DND-41 (cell line): Measurements from ENCODE around the gene SERPINB6.

ENCODE experiments used
- ATAC-seq: fragments of 200-7000 bp; cut with Tn5 transposase; 3 replicates; pipeline ENCODE4 v1.9.1; 2021; ENCODE audit warnings: low read depth; ENCODE audit not compliant: insufficient read depth
- DNase-seq: peaks from one replicate; pipeline ENCODE4 v3.0.0-alpha.2; 2020
- H2AFZ ChIP-seq: 2 replicates; pipeline ENCODE4 v1.6.0; 2012; ENCODE audit warnings: low read depth, low read length
- H3K27ac ChIP-seq: 2 replicates; pipeline ENCODE4 v1.5.1; 2012; ENCODE audit warnings: low read length, inconsistent platforms
- H3K27me3 ChIP-seq: fragments of 200-600 bp; sonication (generic); 2 replicates; pipeline ENCODE4 v1.6.0; 2012; ENCODE audit warnings: low read length, mild to moderate bottlenecking, inconsistent platforms; ENCODE audit not compliant: insufficient read depth, poor library complexity
- H3K36me3 ChIP-seq: 2 replicates; pipeline ENCODE4 v1.5.1; 2012; ENCODE audit warnings: low read length, inconsistent platforms; ENCODE audit not compliant: insufficient read depth
- H3K4me1 ChIP-seq: 2 replicates; pipeline ENCODE4 v1.5.1; 2012; ENCODE audit warnings: mild to moderate bottlenecking, low read length; ENCODE audit not compliant: insufficient read depth
- H3K4me2 ChIP-seq: 2 replicates; pipeline ENCODE4 v1.6.0; 2012; ENCODE audit warnings: mild to moderate bottlenecking, moderate library complexity, low read length, inconsistent platforms; ENCODE audit not compliant: insufficient read depth
- H3K4me3 ChIP-seq, 2 experiments: fragments of 200-600 bp in 1 of 2; shearing (Covaris generic) in 1 of 2; 2 replicates each; pipeline ENCODE4 v1.5.1; 2012 to 2016; ENCODE audit warnings: inconsistent platforms in 2 of 2, low read length in 2 of 2, mild to moderate bottlenecking in 2 of 2, low read depth in 1 of 2, moderate library complexity in 1 of 2
- H3K79me2 ChIP-seq: 2 replicates; pipeline ENCODE4 v1.6.0; 2012; ENCODE audit warnings: low read length, inconsistent platforms; ENCODE audit not compliant: insufficient read depth
- H3K9ac ChIP-seq: 2 replicates; pipeline ENCODE4 v1.6.0; 2012; ENCODE audit warnings: low read depth, mild to moderate bottlenecking, inconsistent platforms, low read length, moderate library complexity
- H3K9me3 ChIP-seq: 2 replicates; pipeline ENCODE4 v1.5.1; 2012; ENCODE audit warnings: low read length, moderate library complexity, mild to moderate bottlenecking, inconsistent platforms; ENCODE audit not compliant: insufficient read depth, severe bottlenecking
- H4K20me1 ChIP-seq: 2 replicates; pipeline ENCODE4 v1.6.0; 2012; ENCODE audit warnings: low read length; ENCODE audit not compliant: insufficient read depth
- CTCF ChIP-seq: IDR thresholded peaks from 2 replicates; pipeline ENCODE4 v1.5.1; 2012; ENCODE audit warnings: borderline replicate concordance, low read length, moderate library complexity, mild to moderate bottlenecking; ENCODE audit not compliant: poor library complexity, severe bottlenecking; ENCODE audit errors: extremely low read depth
- EZH2 ChIP-seq: IDR thresholded peaks from 3 replicates; pipeline ENCODE4 v1.6.1; 2012; ENCODE audit warnings: borderline replicate concordance, low read depth, mild to moderate bottlenecking, moderate library complexity, low read length, inconsistent platforms; ENCODE audit not compliant: severe bottlenecking

SERPINB6 gene

GRCh38 chr6:2900821-2901644, 70.3 kb downstream of the SERPINB6 start:
- H3K79me2 ChIP-seq: no peaks in the 10 kb centered on the region

GRCh38 chr6:2900221-2900807, 71.1 kb downstream of the SERPINB6 start:
- H3K79me2 ChIP-seq: no peaks in the 10 kb centered on the region
- H4K20me1 ChIP-seq: no peaks in the 10 kb centered on the region
- H3K4me3 ChIP-seq: no peak overlapping the region
- H3K36me3 ChIP-seq: no peaks in the 10 kb centered on the region
- no peak overlapping the region for H3K9ac ChIP-seq
- H3K4me1 ChIP-seq: no peaks in the 10 kb centered on the region
- no peaks in the 10 kb centered on the region for H3K9me3 ChIP-seq
- DNase-seq: no peak
- H3K4me2 ChIP-seq: no peak overlapping the region
- H3K27ac ChIP-seq: no peak overlapping the region
- no peak for TF ChIP-seq CTCF
- TF ChIP-seq EZH2: no peak
- no peak for ATAC-seq
- no peaks in the 10 kb centered on the region for H3K27me3 ChIP-seq
- no peak overlapping the region for H2AFZ ChIP-seq

More at GRCh38 chr6:2900821-2901644, 70.3 kb downstream of the SERPINB6 start:
- no peak overlapping the region for H2AFZ ChIP-seq
- TF ChIP-seq EZH2 (no peak), CTCF (no peak)
- H3K27me3 ChIP-seq: no peaks in the 10 kb centered on the region
- no peaks in the 10 kb centered on the region for H3K36me3 ChIP-seq
- no peak overlapping the region for H3K4me3 ChIP-seq
- DNase-seq (no peak), ATAC-seq (no peak)
- no peaks in the 10 kb centered on the region for H4K20me1 ChIP-seq
- no peaks in the 10 kb centered on the region for H3K4me1 ChIP-seq
- H3K9ac ChIP-seq: no peak overlapping the region
- H3K9me3 ChIP-seq: no peaks in the 10 kb centered on the region
- no peak overlapping the region for H3K4me2 ChIP-seq
- no peak overlapping the region for H3K27ac ChIP-seq

- ATAC-seq (no peak), DNase-seq (no peak)
- H3K9me3 ChIP-seq: no peaks in the 10 kb centered on the region
- no peaks in the 10 kb centered on the region for H3K36me3 ChIP-seq
- no peaks in the 10 kb centered on the region for H3K79me2 ChIP-seq
- H2AFZ ChIP-seq: no peak overlapping the region
- H3K27ac ChIP-seq: no peak overlapping the region
- no peaks in the 10 kb centered on the region for H3K27me3 ChIP-seq
- H3K9ac ChIP-seq: no peak overlapping the region
- H3K4me3 ChIP-seq: no peak overlapping the region
- no peaks in the 10 kb centered on the region for H4K20me1 ChIP-seq
- no peak overlapping the region for H3K4me2 ChIP-seq
- no peak for TF ChIP-seq EZH2
- no peak for TF ChIP-seq CTCF
- H3K4me1 ChIP-seq: no peaks in the 10 kb centered on the region
These were observed 71.8 kb downstream of the SERPINB6 start for GRCh38 chr6:2899596-2899995.
